A549 (cell line): ENCODE measurements around the gene MCRIP1. TPM values are rescaled to one million over a fixed set of nuclear protein-coding genes. Genes with fewer than 3 reads are reported as not detected.

ENCODE experiments used
- ATAC-seq, 2 experiments: fragments of 200-7000 bp in 1 of 2; fragments of >200 bp in 1 of 2; cut with Nextera tagmentation in 1 of 2; cut with Tn5 transposase in 1 of 2; 3 replicates each; pipeline versions ENCODE4 v1.8.0 to v1.9.1; 2018 to 2020; ENCODE audit warnings: mild to moderate bottlenecking in 1 of 2, moderate library complexity in 1 of 2
- CTCF ChIA-PET: fragments of 300-600 bp; sonication (Branson Sonifier 250); formaldehyde crosslinking; extraction: SDS; loops from one replicate; lab custom pipeline; 2021; ENCODE audit warnings: antibody characterized with exemption, inconsistent platforms; lab: Yijun Ruan, JAX
- POLR2A ChIA-PET: fragments of 350-600 bp; formaldehyde crosslinking; extraction: SDS; loops from one replicate; lab custom pipeline; 2021; ENCODE audit warnings: antibody characterized with exemption, inconsistent platforms; lab: Yijun Ruan, JAX
- DNase-seq, 2 experiments: peaks; one replicate each; pipeline versions ENCODE4 v3.0.0 to v3.0.0-alpha.2; 2011 to 2016; ENCODE audit warnings: low read depth in 1 of 2, low spot score in 1 of 2
- FAIRE-seq: peaks from 2 replicates; lab custom pipeline; 2011; peaks lifted over from hg19 to GRCh38; lab: Jason Lieb, UNC
- H3K27ac ChIP-seq, 2 experiments: fragments of >200 bp; sonication (Bioruptor Twin); formaldehyde crosslinking; 3 replicates each; pipeline ENCODE4 v1.5.1; 2016 to 2017
- H3K4me1 ChIP-seq: fragments of >200 bp; sonication (Bioruptor Twin); formaldehyde crosslinking; 3 replicates; pipeline ENCODE4 v1.6.1; 2016
- H3K4me2 ChIP-seq: fragments of >200 bp; sonication (Bioruptor Twin); formaldehyde crosslinking; 3 replicates; pipeline ENCODE4 v1.6.1; 2016
- H3K4me3 ChIP-seq: fragments of >200 bp; sonication (Bioruptor Twin); formaldehyde crosslinking; 3 replicates; pipeline ENCODE4 v1.5.1; 2016
- H3K9me3 ChIP-seq: fragments of >200 bp; sonication (Bioruptor Twin); formaldehyde crosslinking; 3 replicates; pipeline ENCODE4 v1.6.1; 2016
- CBX2 ChIP-seq: fragments of 200-600 bp; sonication (generic); IDR thresholded peaks from 2 replicates; pipeline ENCODE4 v1.6.1; 2016; ENCODE audit warnings: low read depth, mild to moderate bottlenecking, borderline replicate concordance
- CEBPB ChIP-seq, 2 experiments: fragments of >200 bp in 1 of 2; sonication (Bioruptor Twin) in 1 of 2; formaldehyde crosslinking in 1 of 2; IDR thresholded peaks; 2 replicates each; pipeline ENCODE4 v1.6.1; 2012 to 2016
- CHD2 ChIP-seq: fragments of 150-350 bp; IDR thresholded peaks from 2 replicates; pipeline ENCODE4 v1.6.1; 2014; ENCODE audit warnings: low read length; ENCODE audit not compliant: partially characterized antibody
- CHD4 ChIP-seq: fragments of 200-600 bp; sonication (generic); IDR thresholded peaks from 2 replicates; pipeline ENCODE4 v1.6.1; 2016; ENCODE audit warnings: antibody characterized with exemption, mild to moderate bottlenecking, borderline replicate concordance
- CTCF ChIP-seq: fragments of >200 bp; sonication (Bioruptor Twin); formaldehyde crosslinking; IDR thresholded peaks from 3 replicates; pipeline ENCODE4 v1.5.1; 2016
- EHF ChIP-seq: fragments of 250-450 bp; sonication (Bioruptor Pico); IDR thresholded peaks from 2 replicates; pipeline ENCODE4 v1.5.0; 2020; ENCODE audit warnings: mild to moderate bottlenecking
- EHMT2 ChIP-seq: fragments of 200-600 bp; sonication (generic); IDR thresholded peaks from 2 replicates; pipeline ENCODE4 v1.6.1; 2016; ENCODE audit warnings: antibody characterized with exemption, low read depth, mild to moderate bottlenecking, moderate library complexity
- EP300 ChIP-seq, 2 experiments: fragments of >200 bp; sonication (Bioruptor Twin); formaldehyde crosslinking; IDR thresholded peaks; 2 replicates in 1 of 2; 3 replicates in 1 of 2; pipeline ENCODE4 v1.6.1; 2016 to 2017
- HDAC2 ChIP-seq: fragments of 200-600 bp; sonication (generic); IDR thresholded peaks from 2 replicates; pipeline ENCODE4 v1.6.1; 2016
- HMGXB4 ChIP-seq: fragments of 250-450 bp; sonication (Bioruptor Pico); IDR thresholded peaks from 2 replicates; pipeline ENCODE4 v1.5.0; 2021; ENCODE audit warnings: mild to moderate bottlenecking, moderate library complexity, borderline replicate concordance
- HOXA7 ChIP-seq: fragments of 250-450 bp; sonication (Bioruptor Pico); IDR thresholded peaks from 2 replicates; pipeline ENCODE4 v1.5.0; 2020; ENCODE audit warnings: mild to moderate bottlenecking, moderate library complexity
- HOXB5 ChIP-seq: fragments of 250-450 bp; sonication (Bioruptor Pico); IDR thresholded peaks from 2 replicates; pipeline ENCODE4 v1.5.0; 2020; ENCODE audit warnings: mild to moderate bottlenecking, moderate library complexity
- JUNB ChIP-seq: fragments of >200 bp; sonication (Bioruptor Twin); formaldehyde crosslinking; IDR thresholded peaks from 2 replicates; pipeline ENCODE4 v1.6.1; 2016
- KDM5A ChIP-seq: fragments of 200-600 bp; sonication (generic); IDR thresholded peaks from 2 replicates; pipeline ENCODE4 v1.6.1; 2016; ENCODE audit warnings: antibody characterized with exemption, mild to moderate bottlenecking
- NFE2L2 ChIP-seq: fragments of 150-350 bp; conservative IDR thresholded peaks from 2 replicates; pipeline ENCODE4 v1.6.1; 2014; ENCODE audit warnings: low read length
- NR3C1 ChIP-seq: fragments of >200 bp; sonication (Bioruptor Twin); formaldehyde crosslinking; IDR thresholded peaks from 3 replicates; pipeline ENCODE4 v1.6.1; 2017
- PBX3 ChIP-seq: IDR thresholded peaks from 2 replicates; pipeline ENCODE4 v1.6.1; 2012
- PHF8 ChIP-seq: fragments of 200-600 bp; sonication (generic); IDR thresholded peaks from 2 replicates; pipeline ENCODE4 v1.6.1; 2016; ENCODE audit warnings: low read depth, mild to moderate bottlenecking, antibody characterized with exemption, moderate library complexity, borderline replicate concordance
- POLR2AphosphoS2 ChIP-seq: conservative IDR thresholded peaks from 2 replicates; pipeline ENCODE4 v1.6.1; 2012; ENCODE audit warnings: low read length, improper control_type of control experiment, inconsistent platforms
- RARB ChIP-seq: fragments of 250-450 bp; sonication (Bioruptor Pico); IDR thresholded peaks from 2 replicates; pipeline ENCODE4 v1.8.0; 2021; ENCODE audit warnings: mild to moderate bottlenecking, moderate library complexity
- RCOR1 ChIP-seq: fragments of 150-350 bp; IDR thresholded peaks from 2 replicates; pipeline ENCODE4 v1.6.1; 2014; ENCODE audit warnings: antibody characterized with exemption, low read length, low read depth
- REST ChIP-seq: fragments of 200-600 bp; sonication (generic); IDR thresholded peaks from 2 replicates; pipeline ENCODE4 v1.6.1; 2016; ENCODE audit warnings: antibody characterized with exemption, mild to moderate bottlenecking, moderate library complexity
- RNF2 ChIP-seq: fragments of 200-600 bp; sonication (generic); IDR thresholded peaks from 2 replicates; pipeline ENCODE4 v1.6.1; 2016; ENCODE audit warnings: low read depth, mild to moderate bottlenecking, antibody characterized with exemption, moderate library complexity, borderline replicate concordance
- SMC3 ChIP-seq: fragments of >200 bp; sonication (Bioruptor Twin); formaldehyde crosslinking; IDR thresholded peaks from 3 replicates; pipeline ENCODE4 v1.6.1; 2018; ENCODE audit warnings: inconsistent platforms
- SREBF2 ChIP-seq: fragments of 450-650 bp; IDR thresholded peaks from 2 replicates; pipeline ENCODE4 v1.6.1; 2014; ENCODE audit warnings: mild to moderate bottlenecking, moderate library complexity
- TFCP2L1 ChIP-seq: fragments of 250-450 bp; sonication (Bioruptor Pico); IDR thresholded peaks from 2 replicates; pipeline ENCODE4 v1.5.0; 2021; ENCODE audit warnings: mild to moderate bottlenecking
- TP53 ChIP-seq: fragments of 250-450 bp; sonication (Bioruptor Pico); IDR thresholded peaks from 2 replicates; pipeline ENCODE4 v1.5.0; 2021; ENCODE audit warnings: mild to moderate bottlenecking, moderate library complexity
- ZC3H11A ChIP-seq: fragments of 450-650 bp; IDR thresholded peaks from 2 replicates; pipeline ENCODE4 v1.6.1; 2014; ENCODE audit warnings: antibody characterized with exemption, mild to moderate bottlenecking
- ZNF302 ChIP-seq: fragments of 250-450 bp; sonication (Bioruptor Pico); IDR thresholded peaks from 2 replicates; pipeline ENCODE4 v1.9.0; 2021; ENCODE audit warnings: inconsistent platforms, mild to moderate bottlenecking, moderate library complexity
- ZSCAN20 ChIP-seq: fragments of 250-450 bp; sonication (Bioruptor Pico); IDR thresholded peaks from 2 replicates; pipeline ENCODE4 v1.8.0; 2022; ENCODE audit warnings: mild to moderate bottlenecking, moderate library complexity
- WGBS: methylation state at CpG from one replicate; pipeline ENCODE4 v1.1.6; 2017; ENCODE audit errors: missing lambda C conversion rate; 5-methylcytosine and 5-hydroxymethylcytosine counted together
- polyA minus RNA-seq: library from RNA; depleted of rRNA, polyadenylated mRNA; stranded (reverse); fragments of >200 nt; gene quantifications from 2 replicates; pipeline ENCODE4 v1.2.3, GENCODE V29; 2011; rRNA and poly(A)+ RNA removed
- polyA plus RNA-seq, 4 experiments: library from polyadenylated mRNA; depleted of rRNA in 3 of 4; stranded (reverse); fragments of >200 nt; fragmentation: RNase III in 1 of 4; extraction: RNeasy Plus Mini Kit Qiagen cat#74134 plus additional on column Dnase treatment in 1 of 4; gene quantifications; 2 replicates in 3 of 4; 3 replicates in 1 of 4; pipeline ENCODE4 v1.2.3, GENCODE V29; 2011 to 2017

MCRIP1 gene
- polyA plus RNA-seq (2011; rRNA removed) (30.9 and 32.0 TPM in 2 replicates), polyA plus RNA-seq (2017; fragmentation: RNase III; extraction: RNeasy Plus Mini Kit Qiagen cat#74134 plus additional on column Dnase treatment) (43.9 to 51.0 TPM (median 45.1 TPM) in 3 replicates), polyA minus RNA-seq (8.6 and 12.1 TPM in 2 replicates)
- polyA plus RNA-seq (2012; cell fraction: cytosol; rRNA removed): 87.2 and 126 TPM in 2 replicates
- polyA plus RNA-seq (2012; cell fraction: nucleus; rRNA removed): 108 and 113 TPM in 2 replicates

GRCh38 chr17:81833160-81833920 lies at the start of gene MCRIP1:
Gene MCRIP1 (minus strand): TSS chr17:81833291. CDS start chr17:81824506, 8,785 bp downstream.
- Histone ChIP-seq H3K4me1 (peaks cover 21% of the 10 kb centered on the region; the same call in 2 of the 3 replicates), H3K4me2 (peak within 1 kb of the TSS; percentile 99), H3K27ac (peak within 1 kb of the TSS; percentile 93 to 99), H3K4me3 (peak within 1 kb of the TSS; percentile 94), H3K9me3 (no peaks in the 10 kb centered on the region)
- FAIRE-seq: no peak
- CTCF ChIA-PET: interaction anchor here (0.6 to 1.6 kb wide), 7 partner anchors 13 to 656 kb away, joined by 3 to 8 read pairs (median 3); no protein-coding TSS in a partner anchor
- POLR2A ChIA-PET: interaction anchor here (0.6 to 1.7 kb wide), 20 partner anchors 9 to 150 kb away, joined by 3 to 12 read pairs (median 3); partner anchors contain the start of genes ARL16, HGS, MRPL12 and P4HB
- DNase-seq: peak; percentile 96 to 97
- WGBS: 8% methylated on average over 37 of the region's 76 CpGs
- peak; percentile 81 to 84 for ATAC-seq
- 0 out of 2 replicates have a peak, but pooled peaks have one; percentile 16 for TF ChIP-seq RARB
- no peak for TF ChIP-seq POLR2AphosphoS2
- TF ChIP-seq REST: peak; percentile 46
- no peak for TF ChIP-seq NFE2L2
- TF ChIP-seq CHD2: no peak
- no peak for TF ChIP-seq SMC3
- TF ChIP-seq JUNB: no peak
- peak; percentile 92 for TF ChIP-seq TFCP2L1
- peak; percentile 92; the same call in 1 of the 2 replicates for TF ChIP-seq HOXA7 (CRISPR knock-in tag)
- no peak for TF ChIP-seq CTCF
- no peak for TF ChIP-seq CHD4
- TF ChIP-seq EHMT2: no peak
- no peak for TF ChIP-seq CBX2
- peak; percentile 89 for TF ChIP-seq EHF
- peak; percentile 48; the same call in 1 of the 2 replicates for TF ChIP-seq PBX3
- peak; percentile 66; the same call in 1 of the 2 replicates for TF ChIP-seq HMGXB4
- TF ChIP-seq ZSCAN20 (CRISPR knock-in tag): 0 out of 2 replicates have a peak, but pooled peaks have one; percentile 29
- TF ChIP-seq CEBPB (IDR thresholded peaks at IDR 0.05): no peak
- TF ChIP-seq RCOR1: no peak
- TF ChIP-seq EP300 (IDR thresholded peaks at IDR 0.05): no peak
- peak; percentile 94 for TF ChIP-seq TP53
- TF ChIP-seq NR3C1: no peak
- peak; percentile 98 for TF ChIP-seq PHF8
- TF ChIP-seq HDAC2: no peak
- no peak for TF ChIP-seq ZNF302 (CRISPR knock-in tag)
- no peak for TF ChIP-seq ZC3H11A
- no peak for TF ChIP-seq KDM5A
- TF ChIP-seq HOXB5 (CRISPR knock-in tag): peak; percentile 94
- TF ChIP-seq SREBF2: no peak
- TF ChIP-seq RNF2: no peak
